Loucy (cell line): ENCODE results near the gene PNPLA6.

ENCODE experiments used
- EZH2phosphoT487 ChIP-seq: fragments of 200-600 bp; IDR thresholded peaks from 2 replicates; pipeline ENCODE4 v1.6.1; 2018; ENCODE audit warnings: antibody characterized with exemption, mild to moderate bottlenecking, moderate library complexity, borderline replicate concordance
- TF ChIP-seq, protein P1 (sequence below): fragments of 200-600 bp; sonication (generic); conservative IDR thresholded peaks from 2 replicates; pipeline ENCODE4 v1.5.1; 2014; ENCODE audit warnings: mild to moderate bottlenecking, antibody characterized with exemption, low read length

DNA sequence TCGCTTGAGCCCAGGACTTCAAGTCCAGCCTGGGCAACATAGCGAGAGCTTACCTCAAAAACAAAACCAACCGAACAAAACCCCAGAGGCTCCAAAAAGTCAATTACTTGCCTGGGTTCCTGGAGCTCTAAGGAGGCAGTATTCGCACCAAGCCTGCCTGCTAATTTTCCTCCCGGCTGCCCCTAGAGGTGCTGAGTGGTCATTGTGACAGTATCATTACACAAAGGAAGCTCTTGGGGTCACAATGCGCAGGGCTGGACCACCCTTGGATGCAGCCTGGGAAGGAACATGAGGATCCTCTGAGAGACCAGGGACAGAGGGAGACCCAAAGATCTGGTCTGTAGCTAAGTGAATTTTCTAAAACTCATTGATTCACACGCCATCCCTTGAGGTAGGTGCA is 38.2 kb upstream of the PNPLA6 start:
- TF ChIP-seq, protein P1, sequence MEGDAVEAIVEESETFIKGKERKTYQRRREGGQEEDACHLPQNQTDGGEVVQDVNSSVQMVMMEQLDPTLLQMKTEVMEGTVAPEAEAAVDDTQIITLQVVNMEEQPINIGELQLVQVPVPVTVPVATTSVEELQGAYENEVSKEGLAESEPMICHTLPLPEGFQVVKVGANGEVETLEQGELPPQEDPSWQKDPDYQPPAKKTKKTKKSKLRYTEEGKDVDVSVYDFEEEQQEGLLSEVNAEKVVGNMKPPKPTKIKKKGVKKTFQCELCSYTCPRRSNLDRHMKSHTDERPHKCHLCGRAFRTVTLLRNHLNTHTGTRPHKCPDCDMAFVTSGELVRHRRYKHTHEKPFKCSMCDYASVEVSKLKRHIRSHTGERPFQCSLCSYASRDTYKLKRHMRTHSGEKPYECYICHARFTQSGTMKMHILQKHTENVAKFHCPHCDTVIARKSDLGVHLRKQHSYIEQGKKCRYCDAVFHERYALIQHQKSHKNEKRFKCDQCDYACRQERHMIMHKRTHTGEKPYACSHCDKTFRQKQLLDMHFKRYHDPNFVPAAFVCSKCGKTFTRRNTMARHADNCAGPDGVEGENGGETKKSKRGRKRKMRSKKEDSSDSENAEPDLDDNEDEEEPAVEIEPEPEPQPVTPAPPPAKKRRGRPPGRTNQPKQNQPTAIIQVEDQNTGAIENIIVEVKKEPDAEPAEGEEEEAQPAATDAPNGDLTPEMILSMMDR = peak; percentile 60
- TF ChIP-seq EZH2phosphoT487 = no peak
